IMR-90 (cell line): ENCODE data around the gene NSUN6. TPM values are rescaled to one million over a fixed set of nuclear protein-coding genes. Genes with fewer than 3 reads are reported as not detected.
A peak's percentile ranks its signal among the peaks of the same experiment; 100 is the strongest.

Experiments used
- ATAC-seq: fragments of 200-7000 bp; cut with Tn5 transposase; 2 replicates; pipeline ENCODE4 v1.9.1; 2020; ENCODE audit warnings: low read depth, mild to moderate bottlenecking, moderate library complexity
- BruUV-seq: library from RNA; stranded (reverse); fragments of 400-500 nt; replicated peaks from 2 replicates; lab custom pipeline; 2021; lab: Mats Ljungman, UMichigan
- CTCF ChIA-PET: fragments of 300-600 bp; formaldehyde crosslinking; extraction: SDS; loops from one replicate; lab custom pipeline; 2021; ENCODE audit warnings: antibody characterized with exemption; lab: Yijun Ruan, JAX
- POLR2A ChIA-PET: fragments of 300-600 bp; sonication (Branson Sonifier 250); formaldehyde crosslinking; loops from one replicate; lab custom pipeline; 2022; ENCODE audit warnings: antibody characterized with exemption; ENCODE audit not compliant: unreplicated experiment; lab: Charles Lee
- DNase-seq: peaks from one replicate; pipeline ENCODE4 v3.0.0; 2013
- H2AFZ ChIP-seq: replicated peaks from 2 replicates; pipeline ENCODE3; 2013; ENCODE audit warnings: low read length, mild to moderate bottlenecking; ENCODE audit not compliant: poor library complexity
- H2AK5ac ChIP-seq: 2 replicates; pipeline ENCODE4 v1.6.1; 2013; ENCODE audit warnings: low read depth, low read length, inconsistent platforms
- H2AK9ac ChIP-seq: replicated peaks from 2 replicates; pipeline ENCODE3; 2013; ENCODE audit warnings: mild to moderate bottlenecking, low read depth, low read length, moderate library complexity; ENCODE audit not compliant: poor library complexity
- H2BK120ac ChIP-seq: 2 replicates; pipeline ENCODE4 v1.6.1; 2013; ENCODE audit warnings: low read depth, low read length, inconsistent platforms
- H2BK15ac ChIP-seq: 3 replicates; pipeline ENCODE4 v1.6.1; 2013; ENCODE audit warnings: low read depth, low read length, inconsistent platforms
- H2BK20ac ChIP-seq: 2 replicates; pipeline ENCODE4 v1.6.1; 2013; ENCODE audit warnings: low read depth, mild to moderate bottlenecking, inconsistent platforms, low read length, moderate library complexity
- H2BK5ac ChIP-seq: 2 replicates; pipeline ENCODE4 v1.6.1; 2013; ENCODE audit warnings: mild to moderate bottlenecking, low read depth, low read length, inconsistent platforms; ENCODE audit not compliant: poor library complexity, severe bottlenecking
- H3K14ac ChIP-seq: replicated peaks from 2 replicates; pipeline ENCODE4 v1.6.1; 2013; ENCODE audit warnings: low read depth, low read length, inconsistent platforms
- H3K18ac ChIP-seq: 2 replicates; pipeline ENCODE4 v1.6.1; 2013; ENCODE audit warnings: low read depth, low read length, control low read depth
- H3K23ac ChIP-seq: 2 replicates; pipeline ENCODE4 v1.6.1; 2013; ENCODE audit warnings: low read depth, low read length, inconsistent platforms
- H3K27ac ChIP-seq: 2 replicates; pipeline ENCODE4 v1.5.1; 2013; ENCODE audit warnings: mild to moderate bottlenecking, control low read depth, low read length; ENCODE audit not compliant: insufficient read depth
- H3K27me3 ChIP-seq: 2 replicates; pipeline ENCODE4 v1.6.1; 2013; ENCODE audit warnings: low read length; ENCODE audit not compliant: control insufficient read depth, insufficient read depth
- H3K36me3 ChIP-seq: 2 replicates; pipeline ENCODE4 v1.6.1; 2013; ENCODE audit warnings: low read length, mixed read lengths; ENCODE audit not compliant: control insufficient read depth, insufficient read depth
- H3K4ac ChIP-seq: 2 replicates; pipeline ENCODE4 v1.6.1; 2013; ENCODE audit warnings: low read depth, low read length, inconsistent platforms
- H3K4me1 ChIP-seq: 2 replicates; pipeline ENCODE4 v1.6.1; 2013; ENCODE audit warnings: low read length, mixed read lengths; ENCODE audit not compliant: control insufficient read depth, insufficient read depth
- H3K4me2 ChIP-seq: 2 replicates; pipeline ENCODE4 v1.6.1; 2013; ENCODE audit warnings: low read depth, mild to moderate bottlenecking, control low read depth, low read length, moderate library complexity
- H3K4me3 ChIP-seq: 2 replicates; pipeline ENCODE4 v1.5.1; 2013; ENCODE audit warnings: low read depth, mild to moderate bottlenecking, control low read depth, low read length, moderate library complexity; ENCODE audit not compliant: insufficient read depth
- H3K56ac ChIP-seq: 2 replicates; pipeline ENCODE4 v1.6.1; 2013; ENCODE audit warnings: low read length, inconsistent platforms; ENCODE audit not compliant: insufficient read depth; ENCODE audit errors: extremely low read depth
- H3K79me1 ChIP-seq, 2 experiments: 2 replicates each; pipeline ENCODE4 v1.6.1; 2013; ENCODE audit warnings: low read length in 2 of 2, inconsistent platforms in 1 of 2, low read depth in 1 of 2
- H3K9ac ChIP-seq: 2 replicates; pipeline ENCODE4 v1.6.1; 2013; ENCODE audit warnings: low read depth, low read length, control low read depth
- H3K9me1 ChIP-seq: 2 replicates; pipeline ENCODE4 v1.6.1; 2013; ENCODE audit warnings: low read length, inconsistent platforms; ENCODE audit not compliant: insufficient read depth
- H3K9me3 ChIP-seq: 2 replicates; pipeline ENCODE4 v1.6.1; 2013; ENCODE audit warnings: low read length; ENCODE audit not compliant: control insufficient read depth, insufficient read depth
- H4K20me1 ChIP-seq: 2 replicates; pipeline ENCODE4 v1.6.1; 2013; ENCODE audit warnings: low read length, inconsistent platforms; ENCODE audit not compliant: insufficient read depth
- H4K5ac ChIP-seq: 2 replicates; pipeline ENCODE4 v1.6.1; 2013; ENCODE audit warnings: mild to moderate bottlenecking, low read depth, low read length, control low read depth
- H4K8ac ChIP-seq, 2 experiments: 2 replicates each; pipeline ENCODE4 v1.6.1; 2013; ENCODE audit warnings: low read depth in 2 of 2, low read length in 2 of 2, control low read depth in 1 of 2, inconsistent platforms in 1 of 2
- H4K91ac ChIP-seq: 2 replicates; pipeline ENCODE4 v1.6.1; 2013; ENCODE audit warnings: low read depth, low read length, inconsistent platforms; ENCODE audit not compliant: insufficient read depth
- BHLHE40 ChIP-seq: fragments of 150-350 bp; IDR thresholded peaks from 2 replicates; pipeline ENCODE4 v1.6.1; 2016; ENCODE audit warnings: mild to moderate bottlenecking, low read depth, low read length
- CEBPB ChIP-seq: IDR thresholded peaks from 2 replicates; pipeline ENCODE4 v1.6.1; 2012; ENCODE audit warnings: low read depth, low read length, improper control_type of control experiment
- CHD1 ChIP-seq: IDR thresholded peaks from 2 replicates; pipeline ENCODE4 v1.6.1; 2012; ENCODE audit warnings: low read depth, low read length, improper control_type of control experiment
- FOS ChIP-seq: fragments of 150-350 bp; IDR thresholded peaks from 2 replicates; pipeline ENCODE4 v1.6.1; 2016; ENCODE audit warnings: low read depth, low read length
- MAFK ChIP-seq: IDR thresholded peaks from 2 replicates; pipeline ENCODE4 v1.6.1; 2012; ENCODE audit warnings: low read depth, low read length, improper control_type of control experiment
- MAZ ChIP-seq: IDR thresholded peaks from 2 replicates; pipeline ENCODE4 v1.6.1; 2012; ENCODE audit warnings: low read depth, mild to moderate bottlenecking, low read length, improper control_type of control experiment, moderate library complexity, borderline replicate concordance
- MXI1 ChIP-seq: IDR thresholded peaks from 2 replicates; pipeline ENCODE4 v1.6.1; 2012; ENCODE audit warnings: low read depth, mild to moderate bottlenecking, low read length, moderate library complexity, borderline replicate concordance
- NFE2L2 ChIP-seq: fragments of 150-350 bp; IDR thresholded peaks from 2 replicates; pipeline ENCODE4 v1.6.1; 2016; ENCODE audit warnings: low read depth, mild to moderate bottlenecking, low read length
- POLR2A ChIP-seq: IDR thresholded peaks from 2 replicates; pipeline ENCODE4 v1.6.1; 2012; ENCODE audit warnings: mild to moderate bottlenecking, low read depth, low read length
- RAD21 ChIP-seq: IDR thresholded peaks from 2 replicates; pipeline ENCODE4 v1.6.1; 2012; ENCODE audit warnings: low read length, improper control_type of control experiment
- RCOR1 ChIP-seq: IDR thresholded peaks from 2 replicates; pipeline ENCODE4 v1.6.1; 2012; ENCODE audit warnings: mild to moderate bottlenecking, low read length, improper control_type of control experiment; ENCODE audit not compliant: insufficient replicate concordance
- RFX5 ChIP-seq: IDR thresholded peaks from 2 replicates; pipeline ENCODE4 v1.8.0; 2012; ENCODE audit warnings: low read depth, mild to moderate bottlenecking, low read length, moderate library complexity
- SMC3 ChIP-seq: fragments of 150-350 bp; IDR thresholded peaks from 2 replicates; pipeline ENCODE4 v1.6.1; 2016; ENCODE audit warnings: low read depth, mild to moderate bottlenecking, antibody characterized with exemption, low read length, moderate library complexity
- WGBS, 2 experiments: methylation state at CpG; one replicate each; pipeline versions ENCODE4 v1.1.5 to v1.1.7; 2013; ENCODE audit warnings: missing lambda C conversion rate in 2 of 2; ENCODE audit not compliant: insufficient read length in 1 of 2; ENCODE audit errors: extremely low coverage in 2 of 2; 5-methylcytosine and 5-hydroxymethylcytosine counted together
- dilution Hi-C: fragments of 300-500 bp; cut with HindIII; formaldehyde crosslinking; loops from one replicate; pipeline ENCODE4 v1.14.3; 2018; ENCODE audit warnings: low sequenced_read_pairs; ENCODE audit not compliant: unreplicated experiment
- in situ Hi-C: fragments of 300-500 bp; cut with MboI; formaldehyde crosslinking; loops from 3 replicates; pipeline ENCODE4 v1.14.3; 2019; ENCODE audit warnings: low sequenced_read_pairs, inconsistent platforms, mixed read lengths
- intact Hi-C: fragments of 100-400 bp; cut with micrococcal nuclease; formaldehyde crosslinking; loops from 2 replicates; pipeline ENCODE4 v1.10.0; 2022
- polyA plus RNA-seq, 3 experiments: library from polyadenylated mRNA; depleted of rRNA; stranded (reverse); fragments of >200 nt; gene quantifications; 2 replicates each; pipeline ENCODE4 v1.2.3, GENCODE V29; 2012; ENCODE audit warnings: low replicate concordance in 1 of 3
- total RNA-seq: library from RNA; depleted of rRNA; stranded (reverse); fragments of >200 nt; gene quantifications from 2 replicates; pipeline ENCODE4 v1.2.3, GENCODE V29; 2012
- TF ChIP-seq, protein P1 (sequence below): fragments of 150-350 bp; IDR thresholded peaks from 2 replicates; pipeline ENCODE4 v1.6.1; 2017; ENCODE audit warnings: mild to moderate bottlenecking, antibody characterized with exemption, low read length, low read depth
- TF ChIP-seq, protein P2 (sequence below): conservative IDR thresholded peaks from 2 replicates; pipeline ENCODE4 v1.5.1; 2012; ENCODE audit warnings: mild to moderate bottlenecking, low read depth, low read length, improper control_type of control experiment
- TF ChIP-seq, protein P3 (sequence below): fragments of 150-350 bp; IDR thresholded peaks from 2 replicates; pipeline ENCODE4 v1.6.1; 2016; ENCODE audit warnings: low read depth, mild to moderate bottlenecking, low read length, moderate library complexity, borderline replicate concordance

Gene NSUN6
- total and polyA plus RNA-seq, 2 of the 4 experiments (the other 2 are of a cell fraction) = 4.6 to 11.5 TPM

DNA sequence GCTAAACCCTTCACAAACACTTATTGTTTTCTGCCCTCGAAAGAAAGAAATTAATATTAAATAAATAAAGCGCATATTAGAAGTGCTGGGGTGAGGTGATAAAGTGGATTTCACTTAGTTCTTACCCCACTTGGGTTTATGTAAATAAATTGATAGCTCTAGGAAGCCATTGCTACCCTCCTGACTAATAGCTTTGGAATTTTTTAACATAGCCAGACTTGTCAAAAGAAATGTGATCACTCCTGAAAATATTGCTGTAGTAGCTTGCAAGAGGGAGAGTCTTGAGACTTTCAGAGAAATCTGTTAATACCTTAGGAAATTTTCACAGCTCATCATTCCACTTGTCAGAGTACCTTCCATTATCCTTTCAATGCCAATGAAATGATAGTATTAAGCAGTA, 15.4 kb upstream of the NSUN6 start:
- peak; percentile 86 for DNase-seq
- Histone ChIP-seq H2AK9ac (no peak overlapping the region), H3K23ac (0 out of 2 replicates have a peak overlapping the region, but pooled peaks have one; percentile 19), H2AFZ (no peak overlapping the region), H3K14ac (no peak overlapping the region), H2AK5ac (no peak overlapping the region), H2BK120ac (no peak overlapping the region), H2BK20ac (peak overlapping the region; percentile 30), H3K56ac (no peak overlapping the region), H3K4me3 (no peak overlapping the region), H2BK15ac (0 out of 3 replicates have a peak overlapping the region, but pooled peaks have one; percentile 1), H3K9ac (no peak overlapping the region), H4K8ac (0 out of 4 replicates have a peak overlapping the region, but pooled peaks of 1 of the 2 experiments have one; percentile 26), H3K4me1 (peaks cover 10% of the 10 kb centered on the region), H3K9me3 (no peaks in the 10 kb centered on the region), H4K20me1 (peaks cover 36% of the 10 kb centered on the region; the same call in 1 of the 2 replicates), H4K91ac (no peak overlapping the region), H3K36me3 (peaks cover 30% of the 10 kb centered on the region), H3K4me2 (peak overlapping the region; percentile 85; the same call in 1 of the 2 replicates), H3K27me3 (no peaks in the 10 kb centered on the region), H4K5ac (no peak overlapping the region), H3K4ac (no peak overlapping the region; the same call in 1 of the 2 replicates), H3K9me1 (peaks cover 7% of the 10 kb centered on the region), H3K18ac (peak overlapping the region; percentile 17; the same call in 1 of the 2 replicates), H3K27ac (no peak overlapping the region), H2BK5ac (peak overlapping the region; percentile 95), H3K79me1 (peaks cover 34 to 60% of the 10 kb centered on the region in 2 experiments)
- dilution Hi-C loops (no loop called here), intact Hi-C loops (loop anchor here (2.0 kb wide), 1 partner anchor 14 kb away; no protein-coding TSS in a partner anchor), in situ Hi-C loops (no loop called here)
- ChIA-PET POLR2A (no interaction called here), CTCF (interaction anchor here (0.5 kb wide), 1 partner anchor 9 kb away, joined by 4 read pairs; no protein-coding TSS in a partner anchor)
- BruUV-seq = no TSS peak
- peak; percentile 81 for ATAC-seq
- no CpG with 5 or more reads among the region's 2 CpGs for WGBS, 2 experiments
- TF ChIP-seq NFE2L2 (no peak), CHD1 (no peak), SMC3 (no peak), RAD21 (no peak), MAZ (no peak), POLR2A (no peak), CEBPB (no peak), BHLHE40 (no peak), RFX5 (no peak), MXI1 (no peak), RCOR1 (no peak), MAFK (no peak), FOS (no peak)
- TF ChIP-seq, protein P1, sequence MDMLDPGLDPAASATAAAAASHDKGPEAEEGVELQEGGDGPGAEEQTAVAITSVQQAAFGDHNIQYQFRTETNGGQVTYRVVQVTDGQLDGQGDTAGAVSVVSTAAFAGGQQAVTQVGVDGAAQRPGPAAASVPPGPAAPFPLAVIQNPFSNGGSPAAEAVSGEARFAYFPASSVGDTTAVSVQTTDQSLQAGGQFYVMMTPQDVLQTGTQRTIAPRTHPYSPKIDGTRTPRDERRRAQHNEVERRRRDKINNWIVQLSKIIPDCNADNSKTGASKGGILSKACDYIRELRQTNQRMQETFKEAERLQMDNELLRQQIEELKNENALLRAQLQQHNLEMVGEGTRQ = no peak
- TF ChIP-seq, protein P2, sequence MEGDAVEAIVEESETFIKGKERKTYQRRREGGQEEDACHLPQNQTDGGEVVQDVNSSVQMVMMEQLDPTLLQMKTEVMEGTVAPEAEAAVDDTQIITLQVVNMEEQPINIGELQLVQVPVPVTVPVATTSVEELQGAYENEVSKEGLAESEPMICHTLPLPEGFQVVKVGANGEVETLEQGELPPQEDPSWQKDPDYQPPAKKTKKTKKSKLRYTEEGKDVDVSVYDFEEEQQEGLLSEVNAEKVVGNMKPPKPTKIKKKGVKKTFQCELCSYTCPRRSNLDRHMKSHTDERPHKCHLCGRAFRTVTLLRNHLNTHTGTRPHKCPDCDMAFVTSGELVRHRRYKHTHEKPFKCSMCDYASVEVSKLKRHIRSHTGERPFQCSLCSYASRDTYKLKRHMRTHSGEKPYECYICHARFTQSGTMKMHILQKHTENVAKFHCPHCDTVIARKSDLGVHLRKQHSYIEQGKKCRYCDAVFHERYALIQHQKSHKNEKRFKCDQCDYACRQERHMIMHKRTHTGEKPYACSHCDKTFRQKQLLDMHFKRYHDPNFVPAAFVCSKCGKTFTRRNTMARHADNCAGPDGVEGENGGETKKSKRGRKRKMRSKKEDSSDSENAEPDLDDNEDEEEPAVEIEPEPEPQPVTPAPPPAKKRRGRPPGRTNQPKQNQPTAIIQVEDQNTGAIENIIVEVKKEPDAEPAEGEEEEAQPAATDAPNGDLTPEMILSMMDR = no peak
- TF ChIP-seq, protein P3, sequence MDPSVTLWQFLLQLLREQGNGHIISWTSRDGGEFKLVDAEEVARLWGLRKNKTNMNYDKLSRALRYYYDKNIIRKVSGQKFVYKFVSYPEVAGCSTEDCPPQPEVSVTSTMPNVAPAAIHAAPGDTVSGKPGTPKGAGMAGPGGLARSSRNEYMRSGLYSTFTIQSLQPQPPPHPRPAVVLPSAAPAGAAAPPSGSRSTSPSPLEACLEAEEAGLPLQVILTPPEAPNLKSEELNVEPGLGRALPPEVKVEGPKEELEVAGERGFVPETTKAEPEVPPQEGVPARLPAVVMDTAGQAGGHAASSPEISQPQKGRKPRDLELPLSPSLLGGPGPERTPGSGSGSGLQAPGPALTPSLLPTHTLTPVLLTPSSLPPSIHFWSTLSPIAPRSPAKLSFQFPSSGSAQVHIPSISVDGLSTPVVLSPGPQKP = no peak
